GM19324 (cell line): Measurements from ENCODE around the gene AQP1.

Experiments
- ATAC-seq: cut with Tn5 transposase; IDR thresholded peaks from one replicate; pipeline ENCODE4 v1.9.1; 2021; ENCODE audit warnings: mild to moderate bottlenecking, moderate library complexity; ENCODE audit not compliant: unreplicated experiment, low FRiP score

The AQP1 gene

GRCh38 chr7:30970594-30971094, 59.0 kb downstream of the AQP1 start:
- no peak for ATAC-seq

DNA sequence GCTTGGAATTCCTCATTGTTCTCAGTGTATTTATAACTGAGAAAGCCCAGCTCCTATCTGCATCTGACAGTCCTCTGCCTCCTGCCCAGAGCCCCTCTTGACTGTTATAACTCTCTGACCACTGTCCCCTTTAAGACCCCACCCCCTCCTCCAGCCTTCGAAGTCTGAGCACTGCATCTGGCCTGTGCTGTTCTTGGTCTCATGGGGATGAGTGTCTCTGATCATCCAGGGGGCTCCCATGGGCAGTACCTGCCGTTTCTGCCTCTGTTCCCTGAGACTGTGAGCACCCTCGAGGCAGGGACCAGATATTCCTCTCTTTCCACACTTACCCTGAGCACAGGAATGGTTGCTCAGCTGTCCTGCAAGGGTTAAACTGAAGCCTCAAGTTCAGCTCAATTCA, 59.8 kb downstream of the AQP1 start:
- no peak for ATAC-seq

GRCh38 chr7:30971840-30972563, 60.3 kb downstream of the AQP1 start:
- ATAC-seq = no peak

GRCh38 chr7:30973292-30973691, 61.6 kb downstream of the AQP1 start:
- ATAC-seq = no peak

DNA sequence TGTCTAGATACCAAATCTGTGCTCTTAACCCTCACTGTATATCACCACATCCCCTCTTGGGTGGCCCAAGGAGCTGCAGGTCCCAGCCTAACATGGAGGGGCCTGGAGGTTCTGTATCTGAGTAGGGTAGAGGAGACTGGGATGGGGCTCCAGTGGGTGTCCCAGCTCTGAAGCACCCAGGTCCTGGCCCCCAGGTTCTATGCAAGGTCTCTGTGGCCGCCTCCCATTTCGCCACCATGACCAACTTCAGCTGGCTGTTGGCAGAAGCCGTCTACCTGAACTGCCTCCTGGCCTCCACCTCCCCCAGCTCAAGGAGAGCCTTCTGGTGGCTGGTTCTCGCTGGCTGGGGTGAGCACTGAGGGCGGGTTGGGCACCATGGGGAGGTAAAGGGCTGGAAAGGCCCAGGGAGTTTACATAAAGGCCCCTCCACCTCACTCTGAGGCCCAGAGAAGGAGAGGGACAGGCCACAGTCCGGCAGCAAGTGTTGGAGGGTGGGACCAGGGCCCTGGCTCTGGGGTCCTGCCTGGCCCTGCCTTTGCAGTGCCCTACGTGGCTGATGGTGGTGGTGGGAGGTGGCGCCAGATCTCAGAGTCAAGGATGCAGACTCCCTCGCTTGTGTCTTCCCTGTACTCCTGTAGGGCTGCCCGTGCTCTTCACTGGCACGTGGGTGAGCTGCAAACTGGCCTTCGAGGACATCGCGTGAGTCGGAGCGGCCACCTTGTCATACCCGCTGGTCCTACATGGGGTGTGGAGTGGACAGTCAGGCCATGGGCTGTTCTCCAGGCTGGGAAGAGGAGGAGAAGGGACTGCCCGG, 62.3 kb downstream of the AQP1 start:
- no peak for ATAC-seq

- peak; percentile 73 for ATAC-seq
These were observed 63.1 kb downstream of the AQP1 start for GRCh38 chr7:30974605-30975255.
